Stimulated activated CD4-positive, alpha-beta T cell treated with anti-CD3 and anti-CD28 coated beads, Interleukin-4, amount 100 ng/mL, for 4 hours (primary cell): ENCODE data around the gene LRRC74B.

Experiments
- DNase-seq, 2 experiments: peaks; one replicate each; pipeline ENCODE4 v3.0.0-alpha.2; 2020

The LRRC74B gene

DNA sequence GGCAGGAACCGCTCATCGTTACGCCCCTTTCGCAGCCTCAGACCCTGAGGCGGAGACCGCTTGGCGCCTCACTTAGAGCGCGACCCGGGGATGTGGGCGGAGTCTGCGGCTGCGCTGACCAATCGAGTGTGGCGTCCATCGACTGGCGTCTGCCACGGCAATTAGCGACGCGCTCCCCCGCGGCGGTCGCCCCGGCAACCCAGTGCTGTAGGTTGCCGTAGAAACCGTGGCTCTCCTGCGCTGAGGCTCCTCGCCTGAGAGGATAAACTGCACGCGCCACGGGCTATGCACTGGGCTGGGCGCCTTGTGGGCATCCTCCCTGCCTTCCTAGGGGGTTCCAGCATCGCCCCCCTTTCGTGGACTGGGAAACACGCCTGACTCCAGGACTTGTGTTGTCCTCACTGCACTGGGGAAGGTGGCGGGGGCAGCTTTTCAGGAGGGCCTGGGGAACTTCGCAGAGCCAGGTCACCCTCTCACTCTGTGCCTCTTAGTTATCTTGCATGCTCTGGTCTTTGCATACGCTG, 31.5 kb upstream of the LRRC74B start:
- DNase-seq, result peak; percentile 70 to 79

DNA sequence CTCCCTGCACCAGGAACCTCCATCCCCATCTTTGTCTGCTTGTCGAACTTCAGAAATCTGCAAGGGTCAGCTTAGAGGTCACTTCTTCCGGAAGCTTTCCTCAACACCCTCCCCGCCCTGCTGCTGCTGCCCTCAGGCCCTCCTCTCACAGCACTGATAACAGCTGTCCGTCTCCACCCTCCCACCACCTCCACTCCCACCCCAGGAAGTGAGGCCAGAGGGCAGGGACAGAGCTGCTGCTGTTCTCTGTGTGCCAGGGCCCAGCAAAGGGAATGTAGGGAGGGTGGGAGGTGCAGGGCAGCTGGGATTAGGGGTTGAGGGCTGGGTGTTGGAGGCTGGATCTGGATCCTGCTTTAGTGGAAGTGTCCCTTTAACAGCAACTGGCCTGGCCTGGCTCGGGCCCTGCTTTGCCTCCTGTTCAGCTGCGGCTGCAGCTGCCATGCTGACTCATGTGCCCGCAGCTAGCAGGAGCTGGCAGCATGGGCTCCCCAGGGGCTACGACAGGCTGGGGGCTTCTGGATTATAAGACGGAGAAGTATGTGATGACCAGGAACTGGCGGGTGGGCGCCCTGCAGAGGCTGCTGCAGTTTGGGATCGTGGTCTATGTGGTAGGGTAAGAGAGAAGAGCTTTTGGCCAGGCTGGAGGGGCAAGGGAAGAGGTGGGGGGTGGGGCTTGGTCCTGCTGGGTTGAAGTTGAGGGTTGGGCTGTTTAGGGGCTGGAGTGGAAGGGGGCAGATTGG, 30.9 kb upstream of the LRRC74B start, which contains the start of gene P2RX6:
P2RX6 (plus strand) TSS at position 440 of the 740 bp plus-strand sequence; CDS start at position 450, 10 bp downstream.
- DNase-seq, result no peak

DNA sequence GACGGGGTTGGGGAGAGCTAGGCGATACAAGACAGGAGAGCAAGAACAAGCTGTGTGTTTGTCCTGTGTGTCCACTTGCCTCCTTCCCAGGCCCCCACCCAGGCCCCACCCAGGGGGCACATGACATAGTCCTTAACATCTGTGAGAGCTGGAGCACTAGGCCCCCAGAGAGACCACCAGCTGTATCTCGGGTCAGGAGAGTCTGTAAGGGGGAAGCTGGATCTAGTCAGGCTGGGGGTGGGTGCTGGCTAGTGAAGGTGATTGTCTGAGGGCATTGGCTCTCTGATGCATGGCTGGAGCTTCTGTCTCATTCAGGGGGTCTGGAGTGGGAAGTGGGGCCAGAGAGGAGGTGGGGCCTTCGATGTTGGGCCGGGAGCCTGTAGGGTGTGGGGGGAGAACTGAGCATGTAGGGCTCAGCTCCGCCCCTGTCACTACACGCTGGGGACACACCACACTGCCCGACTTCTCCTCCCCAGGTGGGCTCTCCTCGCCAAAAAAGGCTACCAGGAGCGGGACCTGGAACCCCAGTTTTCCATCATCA, 30.2 kb upstream of the LRRC74B start:
- DNase-seq, result no peak

DNA sequence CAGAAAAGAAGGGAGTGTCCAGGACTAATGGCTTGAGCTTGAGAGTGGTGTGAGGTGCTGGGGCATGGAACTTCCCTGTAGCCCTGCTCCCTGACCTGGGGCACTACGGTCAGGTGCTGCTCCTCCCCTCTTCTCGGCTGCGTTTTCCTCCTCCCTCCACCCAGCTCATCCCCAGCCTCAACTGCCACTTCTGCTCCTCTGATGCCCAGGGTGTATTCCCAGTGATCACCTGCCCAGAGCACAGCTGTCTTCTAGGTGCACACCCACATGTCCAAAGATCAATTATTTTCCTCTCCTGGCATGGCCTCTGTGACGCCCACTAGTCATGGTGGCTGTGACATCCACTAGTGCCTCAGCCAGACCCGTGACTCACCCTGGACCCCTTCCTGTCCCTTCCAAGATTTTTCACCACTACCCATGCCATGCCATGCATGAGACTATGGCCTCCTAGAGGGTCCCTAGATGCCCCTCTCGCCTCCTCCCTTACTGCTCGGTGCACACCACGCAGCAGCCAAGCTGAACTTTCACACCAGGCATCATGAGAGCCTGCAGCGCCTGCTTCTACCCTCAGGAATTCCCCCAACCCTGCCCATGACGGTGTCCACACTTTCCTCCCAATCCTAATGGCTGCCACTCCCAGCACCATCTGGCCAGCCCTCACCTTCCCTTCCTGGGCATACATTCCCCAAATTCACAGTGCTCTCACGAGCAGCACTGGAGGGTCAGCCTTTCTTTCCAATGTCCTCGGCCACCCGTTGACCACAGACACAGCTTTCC, 28.9 kb upstream of the LRRC74B start:
- DNase-seq, result no peak

DNA sequence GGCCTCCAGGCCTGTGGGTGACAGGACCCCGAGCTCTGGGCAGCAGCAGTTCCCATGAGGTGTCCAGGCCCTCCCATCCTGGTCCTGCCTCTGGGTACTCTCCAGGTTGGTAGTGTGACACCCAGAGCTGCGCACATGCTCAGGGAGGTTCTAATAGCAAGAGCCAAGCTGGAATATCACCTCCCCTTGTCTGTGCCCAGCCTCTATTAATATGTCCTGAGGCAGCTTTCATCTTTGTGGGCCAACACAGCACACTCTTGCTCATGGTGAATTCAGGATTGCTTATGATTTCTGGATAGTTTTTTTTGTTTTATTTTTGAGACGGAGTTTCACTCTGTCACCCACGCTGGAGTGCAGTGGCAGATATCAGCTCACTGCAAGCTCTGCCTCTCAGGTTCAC, 27.4 kb upstream of the LRRC74B start:
- DNase-seq, result no peak

DNA sequence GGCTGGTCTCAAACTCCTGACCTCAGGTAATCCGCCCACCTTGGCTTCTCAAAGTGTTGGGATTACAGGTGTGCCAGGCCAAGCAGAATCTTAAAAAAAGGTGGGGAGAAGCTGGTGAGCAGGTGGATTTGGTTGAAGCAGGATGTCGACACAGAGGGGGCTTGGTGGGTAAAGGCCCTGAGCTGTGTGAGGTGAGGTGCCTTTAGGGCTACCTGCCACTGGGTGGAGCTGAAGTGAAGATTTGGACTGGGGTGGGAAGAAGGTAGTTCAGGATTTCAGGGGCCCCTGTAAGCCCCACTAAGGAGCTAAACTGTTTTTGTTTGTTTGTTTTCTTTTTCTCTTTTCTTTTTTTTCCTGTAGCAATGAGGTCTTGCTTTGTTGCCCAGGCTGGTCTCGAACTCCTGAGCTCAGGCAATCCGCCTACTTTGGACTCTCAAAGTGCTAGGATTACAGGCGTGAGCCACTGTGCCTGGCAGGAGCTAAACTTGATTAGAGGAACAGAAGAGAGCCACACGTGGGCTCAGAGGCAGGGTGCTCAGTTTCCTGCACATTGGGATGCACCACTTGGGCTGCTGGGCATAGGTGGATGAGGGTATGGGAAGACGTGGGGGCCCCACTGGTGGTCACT, 24.8 kb upstream of the LRRC74B start:
- DNase-seq, result no peak

DNA sequence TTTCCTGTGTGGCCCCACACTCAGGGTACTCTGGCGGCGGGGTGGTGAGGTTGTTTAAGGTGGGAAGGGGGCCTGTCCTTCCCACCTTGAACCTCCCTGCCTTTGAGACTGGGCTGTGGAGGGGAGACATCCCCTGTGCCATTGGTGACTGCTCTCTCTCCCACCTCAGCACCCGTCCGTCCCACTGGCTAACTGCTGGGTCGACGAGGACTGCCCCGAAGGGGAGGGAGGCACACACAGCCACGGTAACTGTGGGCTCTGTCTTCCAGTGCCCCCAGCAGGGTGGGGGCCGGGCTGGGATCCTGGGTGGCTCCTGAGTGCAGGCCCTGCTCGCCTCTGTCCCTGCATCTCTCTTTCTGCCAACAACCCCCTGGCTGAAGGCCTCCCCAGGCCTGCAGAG, 23.2 kb upstream of the LRRC74B start:
- DNase-seq, result no peak

DNA sequence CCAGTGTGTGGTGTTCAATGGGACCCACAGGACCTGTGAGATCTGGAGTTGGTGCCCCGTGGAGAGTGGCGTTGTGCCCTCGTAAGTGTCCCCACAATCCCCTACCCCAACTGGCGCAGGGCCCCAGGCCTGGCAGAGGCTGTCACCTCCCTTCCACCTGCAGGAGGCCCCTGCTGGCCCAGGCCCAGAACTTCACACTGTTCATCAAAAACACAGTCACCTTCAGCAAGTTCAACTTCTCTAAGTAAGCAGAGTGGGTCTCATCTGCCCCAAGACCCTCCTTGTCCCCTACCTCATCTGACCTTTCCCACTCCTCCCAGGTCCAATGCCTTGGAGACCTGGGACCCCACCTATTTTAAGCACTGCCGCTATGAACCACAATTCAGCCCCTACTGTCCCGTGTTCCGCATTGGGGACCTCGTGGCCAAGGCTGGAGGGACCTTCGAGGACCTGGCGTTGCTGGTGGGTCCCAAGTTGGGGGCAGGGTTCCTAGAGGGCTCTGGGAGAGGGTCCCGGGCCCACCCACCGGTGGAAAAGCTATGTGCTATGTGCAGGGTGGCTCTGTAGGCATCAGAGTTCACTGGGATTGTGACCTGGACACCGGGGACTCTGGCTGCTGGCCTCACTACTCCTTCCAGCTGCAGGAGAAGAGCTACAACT, 22.7 kb upstream of the LRRC74B start:
- DNase-seq, result no peak

DNA sequence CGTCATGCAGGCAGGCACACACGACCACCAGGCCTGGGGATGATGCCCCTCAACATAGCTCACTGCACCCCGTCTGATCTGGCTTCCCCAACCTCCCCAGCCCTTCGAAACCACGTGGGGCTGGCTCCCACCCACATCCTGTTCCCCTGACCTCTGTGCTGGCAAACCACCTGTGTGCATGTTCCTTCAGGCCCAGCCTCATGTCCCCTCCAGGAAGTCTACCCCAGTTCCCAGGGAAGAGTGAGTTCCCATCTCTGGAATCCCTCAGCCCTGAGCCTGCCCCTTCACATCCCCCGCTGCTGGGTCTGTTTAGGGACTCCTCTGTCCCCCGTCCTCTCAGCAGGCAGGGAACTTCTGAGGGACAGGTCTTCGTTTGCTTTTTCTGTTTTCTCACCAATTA, 20.5 kb upstream of the LRRC74B start:
- no peak for DNase-seq

DNA sequence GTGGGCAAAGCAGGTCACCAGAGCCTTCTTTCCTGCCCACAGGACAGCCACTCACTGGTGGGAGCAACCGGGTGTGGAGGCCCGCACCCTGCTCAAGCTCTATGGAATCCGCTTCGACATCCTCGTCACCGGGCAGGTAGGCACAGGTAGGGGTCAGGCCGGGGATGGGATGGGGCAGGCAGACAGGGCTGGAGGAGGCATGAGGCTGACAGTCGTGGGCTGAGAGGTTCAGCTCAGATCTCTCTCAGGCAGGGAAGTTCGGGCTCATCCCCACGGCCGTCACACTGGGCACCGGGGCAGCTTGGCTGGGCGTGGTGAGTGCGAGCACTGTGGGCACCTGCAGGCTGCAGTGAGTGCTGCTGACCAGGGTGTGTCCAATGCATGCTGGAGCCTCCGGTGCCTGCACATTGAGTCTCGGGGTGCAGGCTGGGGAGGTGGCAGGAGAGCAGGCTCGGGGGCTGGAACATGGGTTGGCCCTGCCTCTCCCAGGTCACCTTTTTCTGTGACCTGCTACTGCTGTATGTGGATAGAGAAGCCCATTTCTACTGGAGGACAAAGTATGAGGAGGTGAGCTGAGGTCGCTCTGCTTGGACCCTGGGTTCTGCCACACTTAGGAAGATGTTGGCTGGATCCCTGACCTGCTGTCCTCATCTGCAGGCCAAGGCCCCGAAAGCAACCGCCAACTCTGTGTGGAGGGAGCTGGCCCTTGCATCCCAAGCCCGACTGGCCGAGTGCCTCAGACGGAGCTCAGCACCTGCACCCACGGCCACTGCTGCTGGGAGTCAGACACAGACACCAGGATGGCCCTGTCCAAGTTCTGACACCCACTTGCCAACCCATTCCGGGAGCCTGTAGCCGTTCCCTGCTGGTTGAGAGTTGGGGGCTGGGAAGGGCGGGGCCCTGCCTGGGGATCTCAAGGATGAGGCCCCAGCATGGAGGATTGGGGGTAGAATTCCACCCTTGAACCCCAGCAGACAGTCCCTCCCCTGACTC, 19.7 kb upstream of the LRRC74B start:
- no peak for DNase-seq

DNA sequence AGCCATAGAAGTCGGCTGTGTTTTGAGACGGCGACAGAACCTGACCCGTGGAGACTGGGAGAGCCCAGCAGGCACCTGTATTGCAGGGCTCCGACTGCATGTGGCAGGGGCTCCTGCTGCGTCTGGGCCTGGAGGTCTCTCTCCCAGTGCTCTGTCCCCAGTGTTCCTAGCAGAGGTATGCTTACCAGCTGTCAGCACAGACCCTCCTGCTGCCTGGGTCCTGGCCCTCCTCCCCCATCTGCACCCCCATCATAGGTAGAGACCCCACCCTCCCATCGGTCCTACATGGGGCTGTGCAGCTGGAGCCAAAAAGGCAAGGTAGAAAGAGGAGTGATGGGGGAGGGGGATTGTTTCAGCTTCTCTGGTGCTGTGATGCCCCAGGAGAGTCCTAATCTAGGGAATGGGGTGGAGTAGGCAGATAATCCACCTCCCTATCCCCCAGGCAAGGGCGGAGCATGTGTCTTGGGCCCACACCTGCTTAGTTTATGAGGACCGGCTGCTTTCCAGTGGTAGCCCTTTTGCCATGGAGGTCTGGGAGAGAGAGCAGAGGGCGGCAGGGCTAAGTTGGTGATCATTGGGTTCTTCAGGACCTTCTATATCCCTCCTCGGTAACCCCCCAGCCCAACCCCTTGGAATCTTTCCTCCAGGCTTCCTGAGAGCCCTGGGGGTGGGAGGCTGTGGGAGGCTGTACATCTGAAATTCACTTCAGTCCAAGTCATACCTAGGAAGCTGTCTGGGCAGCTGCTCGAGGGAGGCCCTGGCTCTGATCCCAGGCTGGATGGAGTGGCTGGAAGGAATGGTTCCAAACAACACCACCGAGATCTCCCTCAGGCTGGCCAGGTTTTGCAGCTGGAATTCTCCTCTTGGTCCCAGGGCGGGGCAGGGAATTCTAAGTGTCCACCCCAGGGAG, 18.7 kb upstream of the LRRC74B start:
- no peak for DNase-seq

DNA sequence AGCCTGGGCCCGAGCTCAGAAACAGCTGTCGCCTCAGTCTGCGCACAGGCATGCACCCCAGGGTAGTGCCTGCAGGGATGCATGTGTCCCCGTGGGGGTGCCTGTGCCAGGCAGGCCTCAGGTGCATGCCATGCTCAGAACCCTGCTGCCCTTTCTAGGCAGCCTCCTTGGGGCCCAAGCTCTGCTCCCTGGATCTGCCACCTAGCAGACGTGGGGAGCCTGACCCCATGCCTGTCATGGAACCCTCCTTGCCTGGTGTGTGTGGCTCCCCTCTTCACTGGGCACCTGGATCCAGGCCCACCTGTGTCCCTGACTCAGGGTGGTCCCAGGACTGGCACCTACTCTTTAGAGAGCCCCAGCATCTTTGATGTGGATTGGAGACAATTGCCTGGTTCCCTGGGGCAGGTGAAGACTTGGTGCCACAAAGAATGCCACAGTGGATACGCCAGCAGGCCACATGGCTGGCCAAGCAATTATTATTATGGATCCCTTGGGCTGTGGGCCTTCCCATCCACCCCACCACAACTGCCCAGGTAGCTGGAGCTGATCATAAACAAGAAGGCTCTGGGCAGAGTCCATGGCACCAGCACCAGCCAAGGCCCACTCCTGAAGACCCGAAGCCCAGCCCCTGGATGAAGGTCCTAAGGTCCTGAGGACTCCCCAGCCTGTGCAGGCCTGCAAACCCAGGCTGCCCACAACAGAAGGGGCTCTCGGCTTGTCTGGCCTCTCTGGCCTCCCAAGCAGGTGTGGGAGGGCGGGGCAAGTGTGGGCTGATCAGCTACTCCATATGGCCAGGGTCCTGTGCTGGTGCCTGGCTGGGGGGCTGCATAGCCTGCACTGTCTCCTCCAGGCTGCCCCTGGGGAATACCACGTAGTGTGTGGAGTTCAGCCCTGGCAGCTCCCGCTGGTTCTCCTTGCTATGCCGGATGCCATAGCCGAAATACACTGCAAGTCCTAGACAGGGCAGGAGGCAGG, 17.2 kb upstream of the LRRC74B start:
- no peak for DNase-seq

DNA sequence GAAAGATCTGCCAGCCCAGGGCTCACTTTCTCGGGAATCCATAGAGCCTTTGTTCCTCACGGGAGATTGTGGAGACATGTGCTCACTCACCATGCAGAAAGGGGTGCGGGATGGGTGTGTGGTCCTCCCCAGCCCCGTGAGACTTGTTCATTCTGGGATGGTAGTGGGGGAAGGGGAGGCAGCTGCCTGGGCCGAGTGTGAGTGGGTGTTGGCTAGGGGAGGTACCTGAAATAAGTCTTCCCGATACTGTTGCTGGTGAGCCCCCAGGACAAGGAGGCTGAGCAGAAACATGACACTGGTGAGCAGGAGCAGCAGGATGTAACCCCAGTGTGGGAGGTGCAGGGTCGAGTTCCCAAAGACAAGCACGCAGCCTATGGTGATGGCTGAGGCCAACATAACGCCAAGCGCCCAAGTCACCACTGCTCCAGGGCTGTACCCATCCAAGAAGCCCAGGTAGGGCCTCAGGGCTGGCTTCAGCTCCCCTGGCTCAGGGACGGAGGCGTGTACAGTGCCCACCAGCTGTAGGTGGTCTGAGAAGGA, 16.2 kb upstream of the LRRC74B start:
- no peak for DNase-seq

DNA sequence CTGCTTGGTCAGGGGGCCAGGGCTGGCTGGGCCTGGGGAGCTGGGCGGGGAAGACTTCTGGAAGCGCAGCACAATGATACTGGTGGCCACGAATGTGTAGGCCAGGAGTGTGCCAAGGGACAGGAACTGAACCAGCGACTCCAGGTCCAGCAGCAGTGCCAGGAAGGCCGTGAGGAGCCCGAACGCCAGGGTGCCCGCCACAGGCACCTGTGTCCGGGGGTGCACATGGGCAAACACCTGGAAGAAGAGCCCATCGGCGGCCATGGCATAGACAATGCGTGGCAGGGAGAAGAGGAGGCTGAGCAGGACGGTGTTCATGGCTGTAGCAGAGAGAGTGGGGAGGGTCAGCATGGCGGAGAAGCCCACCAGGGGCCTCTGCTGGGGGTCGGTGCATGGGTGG, 15.7 kb upstream of the LRRC74B start:
- DNase-seq, result no peak

DNA sequence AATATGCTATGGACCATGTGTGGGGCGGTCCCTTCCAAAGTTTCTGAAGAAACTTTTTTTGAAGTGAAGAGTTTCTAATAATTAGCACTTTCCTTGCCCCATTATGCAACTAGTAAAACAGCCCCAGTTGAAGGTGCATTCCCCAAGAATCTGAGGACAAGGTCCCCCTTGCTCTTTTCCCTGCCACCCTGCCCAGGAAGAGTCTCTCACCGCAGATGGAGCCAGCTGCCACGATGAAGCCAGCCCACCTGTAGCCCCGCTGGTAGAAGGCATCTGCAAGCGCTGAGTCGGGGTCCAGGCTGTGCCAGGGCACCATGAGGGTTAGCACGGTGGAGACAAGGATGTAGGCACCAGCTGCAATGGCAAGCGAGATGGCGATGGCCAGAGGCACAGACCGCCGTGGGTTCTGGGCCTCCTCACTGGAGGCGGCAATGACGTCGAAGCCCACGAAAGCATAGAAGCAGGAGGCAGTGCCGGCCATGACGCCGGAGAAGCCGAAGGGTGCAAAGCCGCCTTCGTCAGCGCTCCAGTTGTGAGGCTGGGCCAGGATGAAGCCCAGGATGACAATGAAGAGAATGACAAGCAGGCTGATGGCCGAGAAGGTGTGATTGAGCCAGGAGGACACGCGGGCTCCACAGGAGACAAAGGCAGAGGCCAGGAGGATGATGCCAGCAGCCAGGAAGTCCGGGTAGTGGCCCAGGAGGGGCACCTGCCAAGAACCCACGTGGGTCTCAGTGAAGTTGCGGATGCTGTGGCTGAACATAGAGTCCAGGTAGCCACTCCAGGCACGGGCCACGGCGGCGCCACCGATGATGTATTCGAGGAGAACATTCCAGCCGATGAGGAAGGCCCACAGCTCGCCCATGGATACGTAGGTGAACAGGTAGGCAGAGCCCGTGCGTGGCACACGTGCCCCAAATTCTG, 14.9 kb upstream of the LRRC74B start:
- no peak for DNase-seq

DNA sequence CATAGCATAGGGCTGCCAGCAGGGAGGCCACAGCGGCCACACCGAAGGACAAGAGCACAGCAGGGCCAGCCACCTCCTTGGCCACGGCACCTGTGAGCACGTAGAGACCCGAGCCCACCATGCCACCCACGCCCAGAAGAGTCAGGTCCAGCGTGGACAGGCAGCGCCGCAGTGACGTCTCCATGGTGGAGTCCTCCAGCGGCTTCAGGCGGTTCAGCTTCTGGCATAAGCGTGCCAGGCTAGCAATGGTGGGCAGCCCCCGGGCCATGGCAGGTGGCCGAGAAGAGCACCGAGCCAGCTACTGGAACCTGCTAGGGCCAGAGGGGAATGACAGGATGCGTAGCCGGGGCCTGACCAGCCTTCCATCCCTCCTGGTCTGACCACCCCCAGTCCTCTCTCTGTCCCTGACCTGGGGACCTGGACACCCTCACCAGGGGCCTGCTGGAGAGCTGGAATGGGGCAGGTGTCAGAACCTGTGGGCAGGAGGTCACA, 14.2 kb upstream of the LRRC74B start:
- no peak for DNase-seq
